ENCODE data around the gene STRADA.

DNA sequence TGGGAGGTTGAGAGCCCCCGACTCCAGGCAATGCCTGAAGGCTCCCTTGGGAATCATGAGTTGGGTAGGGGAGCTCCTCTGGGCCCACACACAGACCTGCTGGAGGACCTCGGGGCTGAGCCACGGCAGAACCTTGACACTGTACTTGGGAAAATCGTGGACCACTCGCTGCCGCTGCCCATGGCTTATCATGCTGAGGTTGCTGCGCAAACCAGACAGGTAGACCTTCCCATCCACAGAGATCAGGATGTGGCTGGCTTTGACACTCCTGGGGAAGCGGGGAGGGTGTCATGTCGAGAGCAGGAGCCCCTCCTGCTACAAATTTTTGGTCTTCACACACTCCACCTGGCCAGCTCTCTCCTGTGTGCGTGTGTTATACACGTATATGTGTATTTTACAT lies 34.4 kb downstream of the STRADA start:
- TF ChIP-seq, protein P1, sequence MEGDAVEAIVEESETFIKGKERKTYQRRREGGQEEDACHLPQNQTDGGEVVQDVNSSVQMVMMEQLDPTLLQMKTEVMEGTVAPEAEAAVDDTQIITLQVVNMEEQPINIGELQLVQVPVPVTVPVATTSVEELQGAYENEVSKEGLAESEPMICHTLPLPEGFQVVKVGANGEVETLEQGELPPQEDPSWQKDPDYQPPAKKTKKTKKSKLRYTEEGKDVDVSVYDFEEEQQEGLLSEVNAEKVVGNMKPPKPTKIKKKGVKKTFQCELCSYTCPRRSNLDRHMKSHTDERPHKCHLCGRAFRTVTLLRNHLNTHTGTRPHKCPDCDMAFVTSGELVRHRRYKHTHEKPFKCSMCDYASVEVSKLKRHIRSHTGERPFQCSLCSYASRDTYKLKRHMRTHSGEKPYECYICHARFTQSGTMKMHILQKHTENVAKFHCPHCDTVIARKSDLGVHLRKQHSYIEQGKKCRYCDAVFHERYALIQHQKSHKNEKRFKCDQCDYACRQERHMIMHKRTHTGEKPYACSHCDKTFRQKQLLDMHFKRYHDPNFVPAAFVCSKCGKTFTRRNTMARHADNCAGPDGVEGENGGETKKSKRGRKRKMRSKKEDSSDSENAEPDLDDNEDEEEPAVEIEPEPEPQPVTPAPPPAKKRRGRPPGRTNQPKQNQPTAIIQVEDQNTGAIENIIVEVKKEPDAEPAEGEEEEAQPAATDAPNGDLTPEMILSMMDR (IDR thresholded peaks at IDR 0.05), result no peak
- no peak for TF ChIP-seq POLR2A (IDR thresholded peaks at IDR 0.05)
